ENCODE results near the gene CENPT. TPM values are rescaled to one million over a fixed set of nuclear protein-coding genes. Genes with fewer than 3 reads are reported as not detected.

CENPT gene
- total RNA-seq, 2 experiments from 2014 or later, result 55.4 to 85.3 TPM

DNA sequence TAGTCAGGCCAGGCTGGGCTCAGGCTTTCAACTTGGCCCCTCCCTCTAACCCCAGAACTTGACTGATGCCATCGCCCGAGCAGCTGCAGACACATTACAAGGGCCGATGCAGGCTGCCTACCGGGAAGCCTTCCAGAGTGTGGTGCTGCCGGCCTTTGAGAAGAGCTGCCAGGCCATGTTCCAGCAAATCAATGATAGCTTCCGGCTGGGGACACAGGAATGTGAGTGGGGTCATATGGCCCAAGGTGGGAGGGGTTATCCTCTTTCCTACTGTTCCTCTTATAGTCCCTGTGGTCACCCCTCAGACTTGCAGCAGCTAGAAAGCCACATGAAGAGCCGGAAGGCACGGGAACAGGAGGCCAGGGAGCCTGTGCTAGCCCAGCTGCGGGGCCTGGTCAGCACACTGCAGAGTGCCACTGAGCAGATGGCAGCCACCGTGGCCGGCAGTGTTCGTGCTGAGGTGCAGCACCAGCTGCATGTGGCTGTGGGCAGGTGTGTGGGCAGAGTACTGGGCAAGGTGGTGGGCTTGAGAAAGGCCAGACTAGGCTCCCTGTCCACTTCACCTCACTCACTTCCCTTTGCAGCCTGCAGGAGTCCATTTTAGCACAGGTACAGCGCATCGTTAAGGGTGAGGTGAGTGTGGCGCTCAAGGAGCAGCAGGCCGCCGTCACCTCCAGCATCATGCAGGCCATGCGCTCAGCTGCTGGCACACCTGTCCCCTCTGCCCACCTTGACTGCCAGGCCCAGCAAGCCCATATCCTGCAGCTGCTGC, 35.1 kb upstream of the CENPT start:
- peaks cover 82% of the 10 kb centered on the region for H3K36me3 ChIP-seq (ENCODE audit: insufficient read depth, low read length)
- H3K4me1 ChIP-seq (ENCODE audit: insufficient read depth, low read length, poor library complexity, severe bottlenecking), result no peaks in the 10 kb centered on the region
- DNase-seq (ENCODE audit: low spot score), result no peak
- no peaks in the 10 kb centered on the region for H3K9me3 ChIP-seq (ENCODE audit: low read length)
- TF ChIP-seq, protein P1, sequence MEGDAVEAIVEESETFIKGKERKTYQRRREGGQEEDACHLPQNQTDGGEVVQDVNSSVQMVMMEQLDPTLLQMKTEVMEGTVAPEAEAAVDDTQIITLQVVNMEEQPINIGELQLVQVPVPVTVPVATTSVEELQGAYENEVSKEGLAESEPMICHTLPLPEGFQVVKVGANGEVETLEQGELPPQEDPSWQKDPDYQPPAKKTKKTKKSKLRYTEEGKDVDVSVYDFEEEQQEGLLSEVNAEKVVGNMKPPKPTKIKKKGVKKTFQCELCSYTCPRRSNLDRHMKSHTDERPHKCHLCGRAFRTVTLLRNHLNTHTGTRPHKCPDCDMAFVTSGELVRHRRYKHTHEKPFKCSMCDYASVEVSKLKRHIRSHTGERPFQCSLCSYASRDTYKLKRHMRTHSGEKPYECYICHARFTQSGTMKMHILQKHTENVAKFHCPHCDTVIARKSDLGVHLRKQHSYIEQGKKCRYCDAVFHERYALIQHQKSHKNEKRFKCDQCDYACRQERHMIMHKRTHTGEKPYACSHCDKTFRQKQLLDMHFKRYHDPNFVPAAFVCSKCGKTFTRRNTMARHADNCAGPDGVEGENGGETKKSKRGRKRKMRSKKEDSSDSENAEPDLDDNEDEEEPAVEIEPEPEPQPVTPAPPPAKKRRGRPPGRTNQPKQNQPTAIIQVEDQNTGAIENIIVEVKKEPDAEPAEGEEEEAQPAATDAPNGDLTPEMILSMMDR (conservative IDR thresholded peaks at IDR 0.05; ENCODE audit: low read length), result no peak
- no peak for TF ChIP-seq EZH2phosphoT487 (IDR thresholded peaks at IDR 0.05; ENCODE audit: borderline replicate concordance, low read depth, low read length)
- H3K9me2 ChIP-seq (ENCODE audit: insufficient read depth, low read length), result no peaks in the 10 kb centered on the region
- H3K4me2 ChIP-seq (ENCODE audit: low read length), result no peak overlapping the region
- H3K27ac ChIP-seq (ENCODE audit: low read depth, low read length, poor library complexity, severe bottlenecking), result no peak overlapping the region
- no peak overlapping the region for H3K4me3 ChIP-seq (ENCODE audit: low read depth, low read length, poor library complexity, severe bottlenecking)
- ChIA-PET POLR2A (no interaction called here), CTCF (ENCODE audit: unreplicated experiment) (interaction anchor here (0.5 to 1.0 kb wide), 2 partner anchors 99 to 158 kb away, joined by 3 read pairs; no protein-coding TSS in a partner anchor)
- H2AFZ ChIP-seq (ENCODE audit: low read length), result no peak overlapping the region
- no peaks in the 10 kb centered on the region for H3K79me2 ChIP-seq (ENCODE audit: insufficient read depth, low read depth, low read length)
- no TSS peak for BruUV-seq (replicated peaks)
- H4K20me1 ChIP-seq (ENCODE audit: insufficient read depth, low read length), result no peaks in the 10 kb centered on the region
- intact Hi-C loops (cut with micrococcal nuclease; ENCODE audit: unreplicated experiment), result loop anchor here (1.0 to 5.0 kb wide), 2 partner anchors 46 to 180 kb away; no protein-coding TSS in a partner anchor

DNA sequence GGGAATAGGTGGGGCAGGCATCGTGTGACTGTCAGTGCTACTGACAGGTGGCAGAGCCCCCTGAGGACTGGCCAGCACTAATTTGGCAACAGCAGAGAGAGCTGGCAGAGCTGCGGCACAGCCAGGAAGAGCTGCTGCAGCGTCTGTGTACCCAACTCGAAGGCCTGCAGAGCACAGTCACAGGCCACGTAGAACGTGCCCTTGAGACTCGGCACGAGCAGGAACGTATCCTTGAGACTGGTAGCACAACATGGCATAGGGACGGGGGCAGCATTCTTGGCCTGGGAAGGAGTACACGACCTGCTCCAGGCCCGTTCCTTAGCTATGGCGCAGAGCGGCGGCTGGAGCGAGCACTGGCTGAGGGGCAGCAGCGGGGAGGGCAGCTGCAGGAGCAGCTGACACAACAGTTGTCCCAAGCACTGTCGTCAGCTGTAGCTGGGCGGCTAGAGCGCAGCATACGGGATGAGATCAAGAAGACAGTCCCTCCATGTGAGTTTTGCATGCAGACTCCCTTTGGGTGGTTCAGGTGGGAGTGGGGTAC, 34.2 kb upstream of the CENPT start:
- intact Hi-C loops (cut with micrococcal nuclease; ENCODE audit: unreplicated experiment), result loop anchor here (5.0 kb wide), 1 partner anchor 181 kb away; no protein-coding TSS in a partner anchor
- CTCF ChIA-PET (ENCODE audit: unreplicated experiment), result no interaction called here
- no peaks in the 10 kb centered on the region for H3K9me3 ChIP-seq (ENCODE audit: low read length)

More for the DNA sequence above, 34.2 kb upstream of the CENPT start:
- H3K36me3 ChIP-seq (ENCODE audit: insufficient read depth, low read length), result peaks cover 91% of the 10 kb centered on the region
- H2AFZ ChIP-seq (ENCODE audit: low read length), result no peak overlapping the region
- no peaks in the 10 kb centered on the region for H3K9me2 ChIP-seq (ENCODE audit: insufficient read depth, low read length)
- H3K4me1 ChIP-seq (ENCODE audit: insufficient read depth, low read length, poor library complexity, severe bottlenecking), result no peaks in the 10 kb centered on the region
- DNase-seq (ENCODE audit: low spot score), result no peak
- POLR2A ChIA-PET, result no interaction called here
- no peaks in the 10 kb centered on the region for H4K20me1 ChIP-seq (ENCODE audit: insufficient read depth, low read length)
- no peak overlapping the region for H3K27ac ChIP-seq (ENCODE audit: low read depth, low read length, poor library complexity, severe bottlenecking)
- TF ChIP-seq, protein P1 (conservative IDR thresholded peaks at IDR 0.05; ENCODE audit: low read length), result no peak
- TF ChIP-seq EZH2phosphoT487 (IDR thresholded peaks at IDR 0.05; ENCODE audit: borderline replicate concordance, low read depth, low read length), result no peak
- BruUV-seq (replicated peaks), result TSS peak; percentile 50
- H3K4me2 ChIP-seq (ENCODE audit: low read length), result no peak overlapping the region
- H3K4me3 ChIP-seq (ENCODE audit: low read depth, low read length, poor library complexity, severe bottlenecking), result no peak overlapping the region
- H3K79me2 ChIP-seq (ENCODE audit: insufficient read depth, low read depth, low read length), result no peaks in the 10 kb centered on the region
